ENCODE measurements around the gene DTNBP1.

DTNBP1 gene

DNA sequence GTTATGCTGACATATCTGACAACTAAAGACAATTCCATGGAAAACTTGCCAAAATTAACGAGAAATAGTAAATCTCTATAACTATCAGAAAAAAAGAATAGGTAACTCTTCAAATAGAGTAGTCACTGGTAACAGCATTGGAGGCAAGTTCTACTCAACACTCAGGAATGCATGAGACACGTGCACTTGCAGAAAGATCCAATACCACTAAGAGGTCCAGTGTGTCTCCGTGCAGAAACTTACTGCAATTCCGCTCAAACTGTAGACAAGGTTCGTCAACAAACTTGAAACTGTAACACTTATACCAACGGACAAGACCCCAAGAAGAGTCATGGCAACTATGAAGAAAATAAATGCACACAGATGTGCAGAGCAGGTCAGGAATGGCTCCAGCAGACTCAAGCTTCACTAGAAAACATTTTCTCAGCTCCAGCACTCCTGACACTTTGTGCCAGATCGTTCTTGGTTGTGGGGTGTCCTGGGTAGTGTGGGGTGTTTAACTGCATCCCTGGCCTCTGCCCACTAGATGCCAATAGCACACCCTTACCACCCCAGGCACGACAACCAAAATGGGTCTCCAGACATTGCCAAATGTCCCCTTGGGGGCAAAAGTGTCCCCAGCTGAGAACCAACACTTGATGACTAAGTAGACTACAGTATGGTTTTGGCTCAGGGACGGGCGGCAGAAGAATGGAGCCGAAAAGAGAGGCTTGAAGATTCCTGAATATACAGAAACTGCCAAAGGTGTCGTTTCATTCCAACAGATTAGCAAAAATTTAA lies 134.8 kb downstream of the DTNBP1 start:
- no peak for DNase-seq

DNA sequence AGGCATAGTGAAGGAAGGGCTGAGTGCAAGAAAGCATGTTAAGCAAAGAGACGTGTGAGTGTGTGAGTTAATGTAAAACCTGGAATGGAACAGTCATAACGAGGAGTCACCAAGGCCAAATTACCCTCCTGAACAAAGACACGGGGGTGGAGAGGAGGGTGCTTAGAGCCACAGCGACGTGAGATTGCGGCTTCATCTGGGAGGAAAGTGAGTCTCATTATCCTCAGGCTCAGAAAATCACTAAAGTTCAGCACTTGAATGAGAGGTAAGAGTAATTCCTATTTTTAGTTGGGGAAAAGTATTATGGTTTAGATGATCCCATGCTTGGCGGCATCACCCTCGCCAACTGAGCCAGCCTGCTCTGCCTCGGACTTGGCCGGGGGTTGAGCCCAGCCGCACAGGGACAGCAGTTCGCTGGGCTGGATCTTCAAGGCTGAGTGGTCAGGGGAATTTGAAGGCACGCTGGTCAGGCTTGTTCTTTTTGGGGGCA lies 136.6 kb downstream of the DTNBP1 start:
- no peak for DNase-seq

GRCh38 chr6:15524861-15525401 lies 137.9 kb downstream of the DTNBP1 start:
- no peak for DNase-seq

DNA sequence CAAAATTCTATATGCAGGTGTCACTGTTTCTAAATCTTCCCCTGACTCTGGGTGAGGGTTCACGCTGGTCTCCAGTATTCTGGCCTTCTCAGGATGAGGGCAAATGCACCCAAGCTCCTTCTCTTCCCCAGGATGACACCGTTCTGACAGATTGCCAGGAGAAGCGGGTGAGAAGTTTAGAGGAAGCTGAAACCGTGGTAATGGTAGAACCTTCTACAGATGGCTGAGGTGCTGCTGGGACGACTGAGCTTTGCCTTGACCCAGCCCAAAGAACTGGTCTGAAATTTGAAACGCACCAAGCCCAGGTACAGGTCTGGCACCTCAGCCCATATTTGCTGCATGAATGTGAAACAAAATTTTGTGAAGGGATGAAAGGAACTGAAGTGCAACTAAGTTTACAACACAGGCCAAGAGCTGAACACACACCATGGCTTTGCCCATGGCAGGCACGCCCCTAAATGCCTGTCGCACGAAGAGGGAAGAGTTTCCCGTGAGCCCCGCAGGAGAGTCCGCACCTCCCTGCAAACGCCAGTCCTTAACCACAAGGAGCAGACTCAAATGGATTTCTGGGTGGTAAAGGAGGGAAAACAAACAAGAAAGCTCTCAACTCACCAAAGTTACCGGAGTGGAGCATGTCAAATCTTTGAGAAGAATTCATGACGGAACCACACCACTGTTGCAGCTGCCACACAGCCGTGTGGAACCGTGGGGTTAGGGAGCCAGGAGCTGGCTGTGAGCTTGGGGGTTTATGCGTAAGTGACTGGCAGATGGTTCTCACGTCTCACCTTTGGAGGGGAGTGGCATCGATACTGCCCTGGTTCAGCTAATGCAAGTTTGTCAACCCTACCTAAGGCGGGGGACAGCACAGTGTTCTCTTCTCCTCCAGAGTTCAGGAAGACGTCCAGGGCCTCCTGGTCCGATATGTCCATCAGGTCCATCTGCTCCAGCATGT lies 138.9 kb downstream of the DTNBP1 start:
- DNase-seq: no peak

DNA sequence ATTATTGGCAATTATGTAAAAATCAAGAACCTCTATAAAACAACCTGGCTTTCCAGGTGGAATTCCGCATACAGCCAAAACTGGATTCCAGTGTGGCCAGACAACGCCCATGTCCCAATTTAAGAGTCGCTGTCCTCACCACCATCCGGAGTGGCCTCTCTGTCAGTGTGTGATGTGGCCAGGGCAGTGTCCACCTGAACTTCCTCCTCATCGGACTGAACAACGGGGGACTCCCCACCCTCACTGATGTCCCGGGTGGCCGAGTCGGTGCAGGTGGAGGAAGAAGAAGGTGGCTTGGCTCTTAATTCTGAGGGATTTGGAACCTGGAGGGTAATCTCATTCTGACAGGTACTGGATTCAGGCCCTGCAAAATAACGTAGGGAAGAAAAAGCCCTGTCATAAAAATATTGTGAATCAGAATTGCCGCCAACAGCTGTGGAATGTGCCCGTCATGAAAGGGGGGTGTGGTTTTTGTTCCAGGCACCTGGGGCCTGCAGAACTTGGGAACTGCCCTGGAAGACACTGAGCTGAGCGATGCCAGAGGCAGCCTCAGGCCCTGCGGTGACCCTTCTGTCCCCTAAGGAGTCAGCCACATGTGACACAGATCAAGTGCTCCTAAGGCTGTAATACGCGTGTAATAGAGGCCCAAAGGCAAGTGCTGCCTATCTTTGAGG lies 139.8 kb downstream of the DTNBP1 start:
- no peak for DNase-seq

- peak; percentile 31 for DNase-seq
Observed at GRCh38 chr6:15522427-15522826, 140.4 kb downstream of the DTNBP1 start.

GRCh38 chr6:15522026-15522425 lies 140.8 kb downstream of the DTNBP1 start:
- DNase-seq: no peak

DNA sequence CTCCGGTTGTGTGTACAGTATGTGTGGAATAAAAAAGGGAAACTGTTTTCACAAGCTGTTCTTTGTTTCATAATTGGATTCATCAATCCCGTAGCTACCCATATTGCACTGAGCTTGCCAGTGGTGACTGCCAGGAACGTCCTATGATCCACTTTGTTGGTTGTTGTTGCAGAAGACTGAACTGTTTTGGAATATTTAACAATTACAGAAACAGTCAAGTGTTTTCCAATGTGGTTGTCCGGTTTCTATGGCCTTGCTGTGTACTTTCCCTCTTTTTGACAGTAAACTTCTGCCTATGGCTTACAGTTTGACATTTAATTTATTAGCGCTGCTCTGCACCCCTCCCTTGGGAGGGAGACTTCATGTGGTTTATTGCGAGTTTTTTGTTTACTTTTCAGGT lies 141.2 kb downstream of the DTNBP1 start:
- no peak for DNase-seq

- no peak for DNase-seq
Observed at GRCh38 chr6:15520626-15521203, 142.1 kb downstream of the DTNBP1 start.

- no peak for DNase-seq
Observed at GRCh38 chr6:15519681-15520080, 143.1 kb downstream of the DTNBP1 start.

DNA sequence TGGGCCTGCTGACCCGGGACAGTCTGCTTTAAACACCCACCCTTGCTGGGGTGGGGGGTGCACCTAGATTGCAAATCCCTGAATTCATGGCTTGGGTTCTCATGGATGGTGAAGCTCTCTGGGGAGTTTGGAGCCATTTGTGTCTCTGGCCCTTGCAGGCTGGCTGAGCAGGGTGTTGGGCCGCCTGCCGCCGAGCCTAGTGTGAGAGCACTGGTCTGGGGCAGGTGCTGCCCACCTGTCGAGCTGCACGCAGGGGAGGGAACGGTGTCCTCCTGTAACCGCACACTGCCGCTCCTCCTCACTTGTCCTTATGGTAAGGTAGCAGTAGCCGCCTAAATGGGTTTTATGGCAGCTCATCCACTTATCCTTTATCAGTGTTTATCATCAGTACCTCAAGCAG lies 143.9 kb downstream of the DTNBP1 start:
- DNase-seq: no peak

GRCh38 chr6:15518057-15518456 lies 144.8 kb downstream of the DTNBP1 start:
- DNase-seq: no peak

- DNase-seq: no peak
Observed at GRCh38 chr6:15517600-15517999, 145.2 kb downstream of the DTNBP1 start.

DNA sequence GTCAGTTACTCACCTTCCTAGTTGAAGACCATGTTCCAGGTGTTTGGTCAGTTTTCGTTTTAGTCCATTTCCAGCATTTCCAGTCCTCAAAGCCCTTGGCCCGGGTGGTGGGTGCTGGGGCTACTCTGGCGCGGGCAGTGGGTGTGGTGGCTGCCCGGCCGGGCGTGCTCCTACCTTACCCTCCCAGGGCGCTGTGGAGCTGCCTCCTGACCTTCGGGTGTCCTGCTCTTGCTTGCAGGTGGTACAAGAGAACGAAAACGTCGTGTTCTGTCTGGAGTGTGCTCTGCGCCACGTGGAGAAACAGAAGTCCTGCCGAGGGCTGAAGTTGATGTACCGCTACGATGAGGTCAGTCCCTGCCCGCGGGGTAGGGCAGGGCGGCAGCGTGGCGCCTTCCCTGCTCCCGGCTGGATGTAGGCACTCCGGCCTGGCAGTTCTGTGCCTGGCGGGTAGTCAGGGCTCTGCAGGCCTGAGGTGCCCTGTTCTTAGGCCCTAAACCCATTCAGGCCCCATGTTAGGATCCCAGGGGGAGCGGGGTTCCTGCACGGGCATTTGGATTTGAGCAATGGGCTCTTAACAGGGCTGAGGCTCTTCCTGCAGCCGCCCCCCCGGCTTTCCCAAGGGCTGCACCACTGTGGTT lies 145.8 kb downstream of the DTNBP1 start:
- DNase-seq: no peak

- DNase-seq: no peak
Observed at GRCh38 chr6:15516378-15516777, 146.4 kb downstream of the DTNBP1 start.

GRCh38 chr6:15515660-15516375 lies 147.0 kb downstream of the DTNBP1 start:
- no peak for DNase-seq

DNA sequence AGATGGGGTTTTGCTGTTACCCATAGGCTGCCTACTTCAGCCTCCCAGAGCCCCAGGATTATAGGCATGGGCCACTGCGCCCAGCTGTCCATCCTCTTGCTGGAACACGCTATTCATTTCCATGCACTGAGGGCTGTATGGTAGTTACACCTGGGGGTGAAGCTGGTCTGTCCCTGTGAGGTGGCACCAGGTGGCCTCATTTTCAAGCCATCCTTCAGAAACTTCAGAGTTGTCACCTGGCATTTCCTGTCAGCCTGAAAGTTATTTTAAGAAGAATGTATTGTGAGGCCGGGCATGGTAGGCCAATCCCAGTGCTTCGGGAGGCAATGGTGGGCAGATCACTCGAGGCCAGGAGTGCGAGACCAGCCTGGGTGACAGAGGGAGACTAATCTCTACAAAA lies 147.6 kb downstream of the DTNBP1 start:
- DNase-seq: no peak

DNA sequence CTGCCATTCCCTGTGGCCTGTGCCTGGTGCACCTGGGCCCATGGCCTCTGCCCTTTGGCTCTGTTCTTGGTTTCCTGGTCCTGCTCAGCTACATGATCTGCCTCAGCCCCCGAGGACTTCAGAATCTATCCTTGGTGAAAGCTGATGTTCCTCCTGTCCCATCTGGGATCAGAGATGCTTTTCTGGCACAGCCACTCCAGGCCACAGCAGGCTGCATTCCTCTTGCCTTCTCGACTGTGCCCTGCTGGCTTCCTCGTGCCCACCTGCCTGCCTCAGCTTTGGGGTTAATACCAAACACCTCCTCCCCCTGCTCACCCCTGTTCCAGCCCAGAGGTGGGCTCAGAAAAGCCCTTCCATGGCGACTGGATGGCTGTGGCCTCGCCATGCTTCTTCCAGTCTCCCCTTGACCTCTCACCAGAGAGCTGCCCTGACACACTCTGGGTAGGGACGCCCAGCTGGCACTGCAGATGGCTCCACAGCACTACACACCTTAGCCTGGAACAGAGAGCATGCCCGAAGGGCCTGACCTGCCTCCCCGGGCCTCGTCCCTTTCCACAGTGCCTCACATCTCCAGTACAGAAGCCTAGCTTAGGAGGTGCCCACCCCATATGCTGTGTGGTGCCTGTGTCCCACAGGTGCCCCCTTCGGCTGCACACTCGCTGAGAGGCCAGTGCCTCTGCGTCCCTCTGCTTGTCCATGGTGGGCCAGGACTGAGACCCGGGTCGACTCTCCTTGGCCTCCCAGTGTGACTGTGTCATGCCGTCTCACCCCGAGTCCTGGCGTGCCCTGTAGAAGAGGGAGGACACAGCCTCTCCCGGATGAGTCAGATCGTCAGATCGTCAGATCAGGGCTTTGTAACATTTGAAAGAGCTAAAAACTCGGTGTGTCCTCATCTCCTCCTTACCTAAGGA lies 148.8 kb downstream of the DTNBP1 start:
- DNase-seq: no peak

- DNase-seq: no peak
Observed at GRCh38 chr6:15513131-15513771, 149.6 kb downstream of the DTNBP1 start.

DNA sequence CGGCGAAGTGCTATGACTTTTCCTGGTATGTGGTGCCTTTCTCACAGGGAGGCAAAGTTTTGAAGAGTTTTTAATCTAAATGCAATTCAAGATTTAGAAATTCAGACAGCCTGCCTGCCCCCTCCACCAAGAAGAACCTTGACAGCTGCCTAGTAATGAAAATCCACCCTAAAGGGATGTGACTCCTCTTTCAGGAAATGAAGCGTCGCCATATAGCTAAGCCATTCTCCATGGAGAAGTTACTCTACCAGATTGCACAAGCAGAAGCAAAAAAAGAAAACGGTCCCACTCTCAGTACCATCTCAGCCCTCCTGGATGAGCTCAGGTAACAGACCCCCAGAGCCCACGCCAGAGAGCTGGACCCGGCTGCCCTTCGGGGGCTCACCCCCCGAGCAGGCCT lies 150.1 kb downstream of the DTNBP1 start:
- DNase-seq: no peak
